GM13976 (cell line): ENCODE measurements around the gene SRP68.

ENCODE experiments used
- DNase-seq: peaks from one replicate; pipeline ENCODE4 v3.0.0; 2012; ENCODE audit warnings: low spot score
- in situ Hi-C: fragments of 300-500 bp; cut with MboI; formaldehyde crosslinking; loops from one replicate; pipeline ENCODE4 v1.12.0; 2022; ENCODE audit warnings: low sequenced_read_pairs, mixed read lengths, inconsistent platforms; ENCODE audit not compliant: unreplicated experiment
- TF ChIP-seq, protein P1 (sequence below): IDR thresholded peaks from 2 replicates; pipeline ENCODE4 v1.5.1; 2012; ENCODE audit warnings: borderline replicate concordance, mild to moderate bottlenecking; ENCODE audit not compliant: insufficient read depth; ENCODE audit errors: extremely low read depth, missing control alignments, control extremely low read depth

SRP68 gene

DNA sequence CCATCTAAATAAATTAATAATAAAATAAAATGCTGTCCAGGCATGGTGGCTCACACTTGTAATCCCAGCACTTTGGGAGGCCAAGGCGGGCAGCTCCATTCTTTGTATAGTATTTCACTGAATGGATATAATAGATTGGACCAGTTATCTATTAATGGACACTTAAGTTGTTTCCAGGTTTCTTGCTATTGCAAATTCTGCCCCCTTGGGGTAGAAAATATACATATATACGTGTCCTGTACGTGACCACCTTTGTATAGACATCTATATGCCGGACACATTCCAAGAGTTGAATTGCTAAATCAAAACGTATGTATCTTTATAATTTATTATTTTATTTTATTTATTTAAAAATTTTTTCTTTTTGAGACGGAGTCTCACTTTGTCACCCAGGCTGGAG, 35.2 kb upstream of the SRP68 start:
- DNase-seq: no peak
- TF ChIP-seq, protein P1, sequence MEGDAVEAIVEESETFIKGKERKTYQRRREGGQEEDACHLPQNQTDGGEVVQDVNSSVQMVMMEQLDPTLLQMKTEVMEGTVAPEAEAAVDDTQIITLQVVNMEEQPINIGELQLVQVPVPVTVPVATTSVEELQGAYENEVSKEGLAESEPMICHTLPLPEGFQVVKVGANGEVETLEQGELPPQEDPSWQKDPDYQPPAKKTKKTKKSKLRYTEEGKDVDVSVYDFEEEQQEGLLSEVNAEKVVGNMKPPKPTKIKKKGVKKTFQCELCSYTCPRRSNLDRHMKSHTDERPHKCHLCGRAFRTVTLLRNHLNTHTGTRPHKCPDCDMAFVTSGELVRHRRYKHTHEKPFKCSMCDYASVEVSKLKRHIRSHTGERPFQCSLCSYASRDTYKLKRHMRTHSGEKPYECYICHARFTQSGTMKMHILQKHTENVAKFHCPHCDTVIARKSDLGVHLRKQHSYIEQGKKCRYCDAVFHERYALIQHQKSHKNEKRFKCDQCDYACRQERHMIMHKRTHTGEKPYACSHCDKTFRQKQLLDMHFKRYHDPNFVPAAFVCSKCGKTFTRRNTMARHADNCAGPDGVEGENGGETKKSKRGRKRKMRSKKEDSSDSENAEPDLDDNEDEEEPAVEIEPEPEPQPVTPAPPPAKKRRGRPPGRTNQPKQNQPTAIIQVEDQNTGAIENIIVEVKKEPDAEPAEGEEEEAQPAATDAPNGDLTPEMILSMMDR: no peak
- in situ Hi-C loops: no loop called here

DNA sequence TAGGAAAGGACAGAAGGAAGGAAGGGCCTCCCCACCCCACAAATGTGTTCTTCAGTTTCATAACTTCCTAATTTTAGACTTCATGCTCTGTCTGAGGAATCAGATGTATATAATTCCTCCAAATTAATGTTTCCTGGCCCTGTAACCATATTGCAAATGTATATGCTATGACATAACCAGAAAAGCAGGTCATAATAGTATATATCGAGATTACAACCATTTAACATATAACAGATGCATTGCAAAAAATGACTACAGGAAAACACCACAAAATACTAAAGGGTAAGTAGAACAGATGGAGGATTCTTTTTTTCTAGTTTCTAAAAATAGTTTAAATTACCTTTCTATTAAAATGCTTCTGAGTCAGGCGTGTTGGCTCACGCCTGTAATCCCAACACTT, 34.4 kb upstream of the SRP68 start:
- TF ChIP-seq, protein P1: no peak
- in situ Hi-C loops: no loop called here
- DNase-seq: no peak

DNA sequence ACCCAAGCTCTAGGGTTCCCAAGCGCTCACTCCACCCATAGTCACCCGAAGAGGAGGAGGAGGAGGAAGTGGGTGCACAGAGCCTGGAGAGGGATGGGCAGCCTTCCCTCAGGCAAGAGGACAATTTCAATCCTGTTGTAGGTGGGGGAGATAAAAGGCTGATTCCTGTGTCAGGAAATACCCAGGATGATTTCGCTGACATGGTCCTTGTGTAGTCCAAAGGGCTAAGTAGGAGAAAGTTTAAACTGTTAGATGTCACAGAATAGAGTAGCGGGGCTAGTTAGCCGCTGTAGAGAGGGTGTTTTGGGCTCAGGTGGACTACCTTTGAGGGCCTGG, 32.5 kb upstream of the SRP68 start:
- TF ChIP-seq, protein P1: no peak
- no peak for DNase-seq
- in situ Hi-C loops: no loop called here

DNA sequence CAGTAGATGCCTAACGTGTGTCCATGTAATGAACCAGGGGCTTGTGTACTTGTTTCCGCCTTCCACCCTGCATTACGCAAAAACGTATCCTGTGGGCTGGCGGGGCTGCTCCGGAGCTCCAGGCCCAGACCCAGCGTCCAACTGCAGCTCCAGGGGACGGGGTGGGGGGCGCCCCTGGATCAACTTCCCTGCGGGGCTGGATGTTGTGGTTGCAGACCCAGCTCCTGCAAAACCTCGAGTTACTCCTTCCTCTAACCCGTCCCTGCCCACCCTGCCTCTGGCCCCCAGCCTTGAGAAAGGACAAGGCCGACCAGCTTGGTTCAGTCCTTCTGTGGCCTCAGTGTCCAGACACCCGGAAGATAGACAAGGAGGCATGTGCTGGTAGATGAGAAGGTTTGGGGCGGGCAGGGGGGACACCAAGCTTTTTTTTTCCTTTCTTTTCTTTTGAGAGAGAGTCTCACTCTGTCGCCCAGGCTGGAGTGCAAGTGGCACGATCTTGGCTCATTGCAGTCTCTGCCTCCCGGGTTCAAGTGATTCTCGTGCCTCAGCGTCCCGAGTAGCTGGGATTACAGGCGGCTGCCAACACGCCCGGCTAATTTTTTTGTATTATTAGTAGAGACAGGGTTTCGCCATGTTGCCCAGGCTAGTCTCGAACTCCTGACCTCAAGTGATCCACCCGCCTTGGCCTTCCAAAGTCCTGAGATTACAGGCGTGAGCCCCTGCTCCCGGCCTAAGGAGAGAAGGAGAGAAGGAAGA, 32.0 kb upstream of the SRP68 start:
- no peak for DNase-seq
- in situ Hi-C loops: no loop called here
- TF ChIP-seq, protein P1: no peak

DNA sequence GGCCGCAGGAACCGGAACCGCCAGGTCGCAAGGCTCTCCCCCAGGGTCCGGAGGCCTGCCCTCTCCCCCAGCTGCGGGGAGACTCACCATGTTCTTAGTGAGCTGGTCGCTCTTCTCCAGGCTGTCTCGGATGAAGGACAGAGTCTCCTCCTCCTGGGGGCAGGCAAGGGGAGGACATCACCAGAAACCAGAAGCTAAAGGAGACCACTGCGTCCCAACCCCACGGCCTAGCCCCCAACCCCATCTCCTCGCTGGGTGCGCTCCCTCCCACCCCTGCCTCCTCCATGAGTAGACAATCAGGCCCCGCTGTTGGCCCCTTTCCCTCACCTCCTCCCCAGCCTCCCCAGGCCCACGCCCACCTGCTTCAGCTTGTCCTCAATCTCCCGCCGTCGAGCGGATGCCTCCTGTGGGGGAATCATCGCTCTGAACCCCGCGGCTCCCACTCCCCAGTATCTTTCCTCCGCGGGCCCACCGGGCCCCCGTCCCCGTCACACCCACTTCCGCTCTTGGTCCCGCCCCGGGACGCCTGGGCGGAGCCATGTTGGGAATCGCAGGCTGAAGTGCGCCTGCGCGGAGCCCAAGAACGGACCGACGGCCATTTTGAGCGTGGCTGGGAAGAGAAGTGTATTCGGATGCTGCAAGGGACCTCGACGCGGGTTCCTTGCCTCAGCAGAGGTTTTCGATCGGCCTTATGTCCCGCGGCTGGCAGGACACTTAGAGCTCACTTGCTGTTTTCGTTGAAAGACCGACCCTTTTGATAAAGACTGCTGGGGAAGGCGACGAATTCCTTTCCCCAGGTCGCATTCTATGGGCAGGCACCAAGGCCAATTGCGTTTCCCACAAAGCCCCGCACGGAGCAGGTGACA, 31.2 kb upstream of the SRP68 start, which contains the start of gene EXOC7:
TSS of gene EXOC7 (minus strand) at position 514 of the 866 bp plus-strand sequence. CDS start at position 419, 95 bp downstream.
- TF ChIP-seq, protein P1: no peak
- DNase-seq: peak; percentile 99
- in situ Hi-C loops: no loop called here

DNA sequence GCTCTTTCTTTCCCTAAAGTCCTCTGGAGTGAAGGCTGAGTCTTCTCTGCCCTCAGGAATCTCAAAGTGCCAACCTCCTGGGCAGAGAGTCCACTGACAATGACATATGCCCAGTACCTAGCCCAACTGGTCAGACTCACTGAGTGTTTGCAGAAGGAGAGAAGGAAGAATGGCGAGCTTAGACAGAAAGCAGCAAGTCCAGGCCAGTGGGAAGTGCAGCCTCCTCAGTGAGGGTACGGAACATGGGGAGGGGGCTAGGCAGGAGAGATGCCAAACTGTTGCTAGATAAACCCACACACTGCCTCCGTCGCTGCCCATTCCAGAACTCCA, 30.6 kb upstream of the SRP68 start:
- TF ChIP-seq, protein P1: no peak
- no peak for DNase-seq
- in situ Hi-C loops: no loop called here
